ENCODE measurements around the gene LRRTM3.

Gene LRRTM3

DNA sequence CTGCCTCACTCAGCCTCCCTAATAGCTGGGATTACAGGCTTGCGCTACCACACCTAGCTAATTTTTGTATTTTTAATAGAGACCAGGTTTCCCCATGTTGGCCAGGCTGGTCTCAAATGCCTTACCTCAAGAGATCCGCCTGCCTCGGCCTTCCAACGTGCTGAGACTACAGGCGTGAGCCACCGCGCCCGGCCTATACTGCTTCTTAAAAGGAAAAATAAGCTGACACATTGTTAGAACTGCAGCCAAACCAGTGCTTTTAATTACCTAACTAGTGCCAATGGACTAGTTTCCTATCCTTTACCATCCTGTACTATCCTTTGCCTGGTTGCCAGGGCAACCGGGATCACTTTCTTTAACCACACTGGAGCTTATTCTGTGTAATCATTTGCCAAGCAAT lies 108.0 kb downstream of the LRRTM3 start:
- DNase-seq, result no peak

DNA sequence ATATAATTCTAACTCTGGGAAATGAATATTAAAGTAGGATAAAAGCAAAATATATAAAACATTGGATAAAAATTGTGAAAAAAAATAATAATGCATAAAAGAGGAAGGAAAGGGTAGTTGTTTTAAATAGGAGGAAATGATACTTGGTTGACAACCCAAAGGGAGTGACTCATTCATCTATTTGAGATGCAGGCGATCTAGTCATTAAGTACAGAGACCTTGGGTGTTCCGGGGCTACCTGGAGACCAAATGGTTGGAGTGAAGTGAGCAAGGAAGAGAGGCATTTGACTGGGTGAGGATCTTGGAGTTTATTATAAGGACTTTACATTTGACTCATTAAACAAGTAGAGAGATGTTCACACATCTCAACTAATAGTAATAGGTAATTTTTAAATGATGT lies 111.0 kb downstream of the LRRTM3 start:
- no peak for DNase-seq

DNA sequence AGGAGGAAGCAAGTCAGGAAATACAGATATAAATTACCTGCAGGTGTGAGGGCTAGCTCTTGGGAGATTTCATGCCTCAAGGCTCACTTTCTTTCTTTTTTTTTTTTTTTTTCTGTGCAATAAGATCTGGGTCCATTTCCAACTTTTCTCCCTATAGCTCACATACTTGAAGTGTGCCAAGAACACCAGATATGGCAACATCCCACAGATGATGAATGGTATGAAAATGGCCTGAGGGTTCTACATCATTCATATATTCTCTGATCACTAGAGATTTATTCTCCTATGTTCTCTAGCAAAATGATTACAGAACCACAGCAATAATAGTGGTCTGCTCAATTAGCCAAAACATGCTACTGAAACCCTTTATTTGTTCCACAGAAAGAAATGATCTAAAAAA lies 117.2 kb downstream of the LRRTM3 start:
- no peak for DNase-seq

DNA sequence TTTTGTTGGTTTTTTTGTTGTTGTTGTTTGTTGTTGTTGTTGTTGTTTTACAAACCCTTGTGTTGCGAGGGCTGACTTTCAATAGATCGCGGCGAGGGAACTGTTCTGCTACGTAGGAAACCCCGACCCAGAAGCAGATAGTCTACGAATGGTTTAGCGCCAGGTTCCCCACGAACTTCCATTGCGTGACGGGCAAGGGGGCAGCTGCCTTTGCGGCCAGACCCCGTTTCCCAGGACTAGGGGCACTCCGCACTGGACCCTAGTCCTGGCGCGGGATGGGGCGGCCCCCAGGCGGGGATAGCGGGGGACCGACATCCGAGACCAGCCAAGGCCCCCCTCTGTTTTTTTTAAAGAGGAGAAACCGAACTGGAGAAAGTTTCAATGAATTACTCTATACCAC lies 119.6 kb downstream of the LRRTM3 start:
- DNase-seq, result no peak

DNA sequence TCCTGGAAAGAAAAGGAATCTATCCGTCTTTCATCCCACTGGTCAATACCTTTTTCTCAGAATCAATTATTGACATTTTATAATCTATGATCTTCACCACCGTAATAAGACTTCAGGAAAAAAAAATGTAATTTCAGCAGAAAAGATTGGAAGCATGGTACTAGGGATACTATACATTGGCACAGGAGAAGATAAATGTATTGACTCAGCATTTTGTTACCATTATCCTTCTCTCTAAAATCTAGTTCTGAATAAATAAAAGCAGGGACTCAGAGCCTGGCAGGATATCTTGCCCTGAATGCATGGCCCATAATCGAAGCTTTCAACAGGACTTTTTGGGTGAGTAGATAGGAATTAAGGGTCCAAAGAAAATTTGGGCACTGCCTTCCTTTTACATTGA lies 120.7 kb downstream of the LRRTM3 start:
- DNase-seq, result no peak

DNA sequence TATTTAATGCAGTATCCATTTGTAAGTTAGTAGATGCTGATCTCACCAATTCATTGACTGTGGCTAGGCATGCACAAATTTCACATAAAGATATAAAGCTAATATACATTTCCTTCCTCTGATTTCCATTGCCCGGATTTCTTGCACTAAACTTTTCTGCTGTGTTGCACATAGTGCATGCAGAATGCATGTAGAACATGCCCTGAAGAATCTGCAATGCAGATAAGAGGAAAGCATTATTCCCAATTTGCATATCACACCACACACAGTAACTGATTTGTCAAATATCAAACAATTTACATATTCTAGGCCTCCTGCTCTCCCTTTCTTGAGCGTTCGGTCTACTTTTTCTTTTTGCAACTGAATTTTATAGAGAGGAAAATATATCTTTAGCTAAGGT lies 124.2 kb downstream of the LRRTM3 start:
- no peak for DNase-seq

DNA sequence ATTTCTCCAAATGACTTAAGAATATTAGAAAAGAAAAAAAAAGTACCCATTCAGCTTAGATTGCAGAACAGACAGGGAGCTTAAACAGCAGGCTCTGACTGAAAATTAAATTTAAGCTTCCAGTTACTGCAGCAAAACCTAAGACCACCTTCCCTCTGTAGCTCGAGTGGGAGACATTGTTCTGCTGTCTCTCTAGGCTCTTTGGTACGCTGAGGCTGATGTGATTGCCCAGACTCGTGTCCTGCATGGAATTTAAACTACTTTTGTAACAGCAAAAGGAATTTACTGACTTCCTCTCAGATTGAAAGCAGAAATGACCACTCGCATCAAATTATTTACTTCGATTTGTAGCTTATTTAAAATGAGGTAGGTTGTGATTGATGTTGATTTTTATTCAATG lies 124.6 kb downstream of the LRRTM3 start:
- DNase-seq, result no peak

DNA sequence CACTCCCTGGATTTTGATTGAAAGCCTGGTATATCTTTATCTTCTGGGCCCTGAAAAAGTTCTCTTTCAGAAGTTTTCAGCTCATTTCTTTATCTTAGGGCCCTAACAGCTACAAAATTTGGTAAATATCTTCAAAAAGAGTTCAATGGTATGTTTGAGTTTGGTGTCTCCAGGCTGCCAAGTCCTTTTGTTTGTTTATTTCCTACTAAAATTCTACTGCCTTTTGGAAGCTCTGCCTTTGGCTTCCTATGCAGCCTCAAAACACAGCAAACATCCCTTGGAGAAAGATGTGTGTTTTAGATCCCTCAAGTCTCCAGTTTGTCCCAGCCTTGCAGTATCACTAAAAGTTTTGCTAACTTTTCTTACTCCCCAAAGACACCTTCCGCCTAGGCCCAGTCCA lies 146.8 kb downstream of the LRRTM3 start:
- DNase-seq, result no peak

DNA sequence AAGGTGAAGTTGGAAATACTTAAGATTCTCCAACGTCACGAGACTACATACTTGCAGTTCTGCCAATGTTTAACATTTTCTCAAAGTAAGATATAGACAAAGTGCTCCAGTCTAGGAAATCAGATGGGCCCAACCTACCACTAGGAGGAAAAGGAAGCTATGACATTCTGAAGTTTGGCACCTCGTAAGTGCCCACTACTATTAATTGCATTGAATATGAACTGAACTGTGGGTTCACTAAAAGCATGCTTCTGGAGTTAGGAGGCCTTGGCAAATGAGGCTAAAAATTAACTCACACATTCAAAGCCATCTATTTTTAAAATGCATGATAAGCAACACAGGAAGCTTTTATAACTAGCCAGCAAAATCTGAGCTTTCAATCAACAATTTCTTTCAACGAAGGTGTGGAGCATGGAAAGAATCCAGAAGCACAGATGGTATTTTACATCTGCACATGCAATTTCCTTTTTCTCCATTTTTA lies 149.7 kb downstream of the LRRTM3 start:
- DNase-seq, result no peak

DNA sequence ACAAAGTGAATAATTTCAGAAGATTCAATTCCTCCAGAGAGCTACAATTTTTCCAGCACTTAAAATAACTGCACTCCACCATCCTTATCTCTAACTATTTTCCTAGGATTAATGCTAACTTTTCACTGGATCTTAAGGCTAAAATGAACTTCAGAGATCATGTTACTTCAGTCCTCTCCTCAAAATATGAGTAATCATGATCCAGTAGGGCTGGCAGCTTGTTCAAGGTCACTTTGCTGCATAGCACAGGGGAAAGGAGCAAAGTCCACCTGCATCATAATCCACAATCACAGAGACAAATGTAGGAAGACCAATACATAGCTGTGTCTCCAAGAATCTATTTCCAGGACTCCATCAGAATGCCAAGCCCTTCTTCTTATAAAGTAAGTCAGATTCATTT lies 150.3 kb downstream of the LRRTM3 start:
- no peak for DNase-seq

DNA sequence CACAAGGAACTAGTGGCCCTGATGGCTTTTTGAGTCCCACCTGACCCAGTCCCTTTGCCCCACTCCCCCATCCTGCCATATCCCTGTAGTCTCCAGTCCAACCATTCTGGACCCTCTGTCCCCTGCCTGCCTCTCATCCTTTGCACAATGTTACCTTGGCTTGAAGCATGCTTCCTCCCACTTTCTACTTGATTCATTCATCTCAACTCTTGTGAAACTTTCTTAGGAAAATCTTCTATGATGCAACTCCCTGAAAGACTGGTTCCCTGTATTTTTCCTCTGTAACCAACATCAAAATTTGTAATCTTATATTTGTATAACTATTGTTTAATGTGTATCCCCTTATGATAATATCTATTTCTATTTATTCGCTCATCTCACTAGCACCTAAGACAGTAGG lies 151.5 kb downstream of the LRRTM3 start:
- DNase-seq, result no peak

DNA sequence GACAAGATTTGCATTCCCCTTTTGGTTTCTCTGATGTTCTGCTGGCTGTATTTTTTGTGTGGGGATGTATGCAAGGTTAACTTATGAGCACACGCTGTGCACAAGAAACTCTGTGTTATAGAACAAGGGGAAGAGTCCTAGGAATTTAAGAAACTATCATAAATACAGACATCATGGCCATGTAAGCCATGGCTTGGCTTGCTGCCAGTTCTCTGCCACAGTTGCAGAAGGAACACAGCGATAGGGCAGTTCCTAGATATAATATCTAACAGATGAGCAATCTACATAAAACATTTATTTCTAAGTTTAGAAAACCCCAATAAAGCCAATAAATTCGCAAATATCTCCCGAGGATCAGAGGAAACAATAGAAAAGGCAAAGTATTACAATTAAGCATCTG lies 153.3 kb downstream of the LRRTM3 start:
- DNase-seq, result no peak

DNA sequence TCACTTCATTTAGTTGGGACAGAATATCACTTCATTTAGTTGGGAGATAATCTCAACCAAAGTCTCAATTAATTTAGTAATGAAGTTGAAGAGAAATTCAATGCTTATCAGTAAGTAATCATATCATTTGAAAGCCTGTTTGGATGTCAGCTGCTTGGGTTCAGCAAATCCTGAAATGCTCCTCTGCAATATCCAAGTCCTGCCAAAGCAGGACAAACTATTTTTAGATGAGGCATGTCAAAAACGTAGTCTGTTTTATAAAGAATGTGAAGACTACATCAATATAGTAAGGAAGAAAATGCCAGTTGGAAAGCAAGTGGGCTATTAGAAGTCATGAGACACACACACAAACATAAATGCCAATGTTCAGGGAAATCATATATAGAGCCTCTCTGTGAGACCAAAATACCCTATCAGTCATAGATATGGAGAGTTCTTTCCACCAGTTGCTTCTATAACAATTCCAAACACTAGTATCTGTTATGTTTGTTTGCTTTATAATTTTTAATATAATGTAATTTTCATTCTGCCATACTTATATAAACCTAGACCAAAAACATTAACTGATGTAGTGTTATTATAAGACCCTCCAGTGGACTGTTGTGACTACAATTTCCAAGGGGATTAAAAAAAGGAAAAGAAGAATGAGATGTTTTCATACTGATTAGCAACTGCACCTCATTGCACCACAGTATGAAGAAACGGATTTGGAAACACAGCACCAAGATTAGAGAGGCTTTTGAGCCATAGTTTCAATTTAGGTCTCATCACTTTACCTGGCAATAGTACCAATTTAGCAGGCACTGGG lies 160.7 kb downstream of the LRRTM3 start:
- DNase-seq, result no peak

DNA sequence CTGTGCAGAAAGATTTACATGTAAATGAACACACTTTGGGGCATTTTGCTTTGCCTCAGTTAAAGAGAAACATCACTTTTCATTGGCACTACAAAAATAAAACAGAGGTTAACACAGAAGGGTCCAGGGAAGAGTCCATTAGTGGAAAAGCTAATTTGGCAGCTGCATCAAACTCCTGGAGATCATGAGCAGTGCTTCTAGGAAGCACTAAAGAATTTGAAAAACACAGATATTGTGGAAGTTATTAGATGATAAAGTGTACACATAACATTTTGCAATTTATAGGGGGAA lies 161.2 kb downstream of the LRRTM3 start:
- DNase-seq, result no peak

DNA sequence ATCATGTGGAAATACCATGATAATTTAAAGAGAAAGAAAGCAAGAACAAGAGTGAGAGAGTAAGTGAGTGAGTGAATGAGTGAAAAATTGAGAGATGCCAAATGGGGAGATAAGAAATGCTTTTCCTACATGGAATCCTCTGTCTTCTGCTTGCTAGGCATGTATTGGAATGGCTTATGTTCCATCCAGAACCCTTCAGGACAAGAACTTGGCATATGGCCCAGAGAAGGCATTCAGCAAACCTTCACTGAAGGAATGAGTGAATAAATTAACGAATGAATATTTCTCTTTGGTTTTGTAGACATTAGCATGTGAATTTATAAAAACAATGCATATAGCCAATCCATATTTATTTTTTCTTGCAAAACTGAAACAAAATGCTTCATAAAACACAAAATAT lies 162.2 kb downstream of the LRRTM3 start:
- DNase-seq, result no peak

DNA sequence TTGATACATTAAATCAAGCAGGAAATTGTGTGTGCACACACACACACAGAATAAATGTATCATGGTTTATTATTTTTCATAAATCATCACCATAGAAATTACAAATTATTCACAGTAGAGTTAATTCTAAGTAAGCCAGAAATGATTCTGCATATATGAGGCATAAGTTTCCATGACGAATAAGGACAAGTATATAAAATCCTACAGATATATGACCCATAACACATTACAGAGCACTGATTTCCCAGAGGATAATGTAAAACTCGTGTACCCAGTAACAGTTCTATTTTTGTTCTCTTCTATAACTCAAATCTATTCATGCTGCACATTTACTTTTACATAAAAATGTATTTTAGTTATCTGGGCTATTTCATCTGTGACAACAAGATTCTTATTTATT lies 169.7 kb downstream of the LRRTM3 start:
- DNase-seq, result no peak

DNA sequence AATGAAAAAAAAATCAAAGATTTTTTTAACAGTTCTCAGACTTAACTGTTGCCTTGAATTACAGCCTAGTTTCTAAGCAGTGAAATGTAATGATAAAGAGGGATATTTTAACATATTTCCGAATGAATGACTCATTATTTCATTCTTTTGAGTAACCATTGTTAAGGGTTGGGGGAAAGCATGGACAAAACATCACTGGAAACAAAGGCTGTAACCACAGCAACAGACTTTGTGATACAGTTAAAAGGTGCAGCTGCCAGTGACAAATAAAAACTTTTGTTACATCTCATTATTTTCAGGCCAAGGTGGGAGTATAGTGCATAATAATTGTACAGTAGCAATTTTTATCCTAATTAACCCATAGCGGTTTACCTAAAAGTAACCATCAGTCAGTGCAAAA lies 172.6 kb downstream of the LRRTM3 start:
- no peak for DNase-seq

DNA sequence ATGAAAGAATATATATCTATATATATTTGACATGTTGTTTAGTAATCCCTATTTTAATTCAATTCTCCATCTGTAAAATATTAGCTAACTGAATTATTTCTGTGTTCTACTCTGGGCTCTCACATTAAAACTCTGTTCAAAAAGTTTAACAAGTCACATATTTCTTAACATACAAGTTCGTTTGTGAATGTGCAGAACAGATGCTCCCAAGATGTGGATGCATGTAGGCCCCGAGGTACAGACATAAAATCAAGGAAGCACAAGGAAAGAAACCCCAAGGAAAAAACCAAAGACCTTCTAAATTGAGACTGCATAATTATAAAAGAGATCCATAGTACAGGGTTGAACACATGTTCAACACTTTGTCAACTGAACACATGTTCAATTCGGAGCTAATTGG lies 175.1 kb downstream of the LRRTM3 start:
- no peak for DNase-seq

DNA sequence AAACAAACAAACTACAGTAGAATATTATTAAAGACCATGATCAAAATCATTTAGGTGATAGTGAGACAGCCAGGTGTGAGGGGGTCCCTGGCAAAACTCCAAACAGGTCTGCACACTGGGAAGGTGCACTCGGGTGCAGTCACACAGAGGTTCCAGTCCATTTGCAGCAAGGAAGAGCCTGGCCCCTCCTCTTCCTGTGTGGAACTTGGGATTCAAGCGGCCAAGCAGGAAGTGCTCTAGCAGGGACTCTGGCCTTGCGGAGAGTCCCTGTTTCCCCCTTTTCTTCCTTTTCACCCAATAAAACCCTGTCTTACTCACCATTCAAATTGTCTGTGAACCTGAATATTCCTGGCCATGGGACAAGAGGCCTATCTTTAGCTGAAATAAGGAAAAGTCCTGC lies 181.8 kb downstream of the LRRTM3 start:
- no peak for DNase-seq

DNA sequence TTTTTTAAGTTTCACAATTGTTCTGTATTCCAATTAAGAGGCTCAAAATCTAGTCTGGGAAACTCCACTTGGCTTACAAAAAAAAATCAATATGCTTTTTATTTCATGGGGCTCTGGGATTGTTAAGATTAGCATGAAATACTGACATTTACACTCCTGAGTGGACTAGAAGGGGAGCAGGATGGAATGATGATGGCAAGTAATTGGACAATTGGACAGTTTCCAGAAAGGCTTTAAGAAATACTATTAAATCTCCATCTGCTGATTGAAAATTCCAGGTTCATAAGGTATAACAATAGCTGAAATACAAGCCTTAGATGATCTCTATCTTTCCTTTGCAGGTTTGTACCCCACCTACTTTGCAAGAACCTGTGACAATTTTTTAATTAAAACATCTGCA lies 184.4 kb downstream of the LRRTM3 start:
- no peak for DNase-seq

DNA sequence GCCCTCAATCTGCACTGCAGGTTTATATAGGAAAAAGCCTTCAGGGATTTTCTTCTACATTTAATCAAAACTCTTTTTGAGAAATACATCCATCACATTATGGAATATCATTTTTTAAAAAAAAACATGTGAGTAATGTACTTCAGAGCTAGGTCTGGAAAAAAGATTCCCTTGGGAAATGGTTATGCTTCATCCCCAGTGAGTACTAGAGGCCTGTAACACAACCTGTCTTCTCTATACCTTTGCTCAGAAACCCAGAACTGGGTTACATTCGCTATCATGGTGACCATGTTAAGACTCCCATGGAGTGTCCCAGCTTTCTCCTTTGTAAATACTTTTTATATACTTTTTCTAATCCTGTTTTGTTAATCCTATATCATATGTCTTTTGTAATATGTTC lies 186.9 kb downstream of the LRRTM3 start:
- DNase-seq, result no peak

DNA sequence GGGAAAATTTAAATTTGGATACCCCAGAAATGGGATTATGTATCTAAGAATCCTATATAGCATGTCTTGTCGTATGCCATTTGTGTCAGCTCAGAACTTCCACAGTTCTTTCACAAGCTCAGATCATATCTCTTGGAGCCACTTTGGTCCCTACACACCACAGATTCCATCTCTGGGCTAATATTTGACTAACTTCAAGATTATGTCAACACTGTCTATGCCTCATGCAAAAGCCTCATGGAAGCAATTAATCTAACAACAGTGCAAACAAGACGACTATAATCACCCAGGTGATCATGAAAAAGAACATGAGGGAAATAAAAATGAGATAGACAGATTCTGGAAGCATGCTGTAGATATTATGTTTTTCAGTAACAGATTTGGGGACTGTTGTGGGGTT lies 189.1 kb downstream of the LRRTM3 start:
- DNase-seq, result no peak

DNA sequence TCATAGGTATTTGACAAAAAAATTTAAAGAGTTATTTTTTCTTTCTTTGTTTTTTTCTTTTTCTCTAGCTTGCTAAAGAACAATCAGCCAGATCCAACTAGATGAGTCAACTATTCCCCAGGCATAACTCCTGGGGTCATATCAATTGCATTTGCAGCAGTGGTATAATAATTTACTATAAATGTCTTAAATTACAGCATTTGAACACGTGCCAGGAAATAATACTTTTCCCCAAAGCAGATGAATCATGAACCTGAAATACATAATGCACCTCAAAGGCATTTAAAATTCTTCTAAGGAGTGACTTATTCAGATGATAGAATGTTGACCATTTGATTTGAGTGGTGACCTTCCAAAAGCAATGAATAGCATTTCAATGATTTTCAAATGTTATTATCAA lies 190.1 kb downstream of the LRRTM3 start:
- no peak for DNase-seq

DNA sequence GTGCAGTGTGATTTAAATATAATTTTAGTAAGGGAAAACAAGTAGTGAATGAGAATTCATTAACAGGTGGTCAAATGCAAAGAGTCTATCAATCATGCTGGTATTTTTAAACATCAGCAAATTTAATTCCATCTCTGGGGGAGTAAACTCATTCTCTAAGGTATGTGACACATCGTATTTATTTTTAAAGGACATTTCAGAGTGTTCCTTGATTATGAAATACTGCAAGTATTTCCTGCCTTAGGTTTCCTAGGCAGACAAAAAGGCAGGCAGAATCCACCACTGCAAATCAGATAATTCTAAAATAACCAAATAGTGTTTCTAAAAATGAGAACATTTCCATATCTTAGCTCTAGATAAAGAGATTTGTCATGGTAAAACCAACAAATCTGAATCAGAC lies 193.8 kb downstream of the LRRTM3 start:
- no peak for DNase-seq

DNA sequence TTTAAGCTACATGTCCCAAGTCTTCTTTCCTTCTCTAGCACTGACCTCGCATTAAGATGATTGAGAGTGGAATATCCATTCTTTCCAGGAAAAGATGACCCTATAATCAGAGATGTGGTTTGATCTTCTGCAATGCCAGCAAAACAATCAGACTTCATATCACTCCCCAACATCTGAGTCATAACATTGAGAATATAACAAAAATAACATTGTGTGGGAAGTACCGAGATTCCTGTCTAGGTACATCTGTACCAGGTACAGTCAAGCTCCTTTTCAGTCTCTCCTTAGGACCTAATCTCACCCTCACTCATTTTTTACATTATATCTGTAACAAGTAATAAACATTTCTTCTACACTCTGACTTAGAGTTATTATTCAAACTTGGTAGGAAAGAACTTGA lies 201.6 kb downstream of the LRRTM3 start:
- DNase-seq, result no peak

DNA sequence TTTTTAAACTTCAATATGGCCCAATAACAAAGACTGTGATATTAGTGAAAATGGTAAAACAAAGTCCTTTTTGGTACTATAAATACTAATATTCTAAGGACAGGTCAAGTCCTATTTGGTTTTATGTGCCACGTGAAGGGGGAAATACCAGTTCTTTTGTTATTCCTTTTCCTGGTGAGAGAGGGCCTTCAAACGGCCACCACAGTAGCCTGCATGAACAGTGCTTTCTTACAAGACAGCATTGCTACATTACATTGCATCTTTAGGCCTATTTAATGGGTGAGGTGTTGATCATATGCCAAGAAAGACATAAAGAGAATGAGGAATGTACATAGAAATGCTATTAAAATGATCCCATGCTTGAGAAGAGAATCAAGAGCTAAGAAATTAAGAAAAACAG lies 214.8 kb downstream of the LRRTM3 start:
- no peak for DNase-seq

Measured in activated gamma-delta T cell (primary cell).